Measurements from ENCODE around the gene ZBTB33. TPM values are rescaled to one million over a fixed set of nuclear protein-coding genes. Genes with fewer than 3 reads are reported as not detected.
A peak's percentile ranks its signal among the peaks of the same experiment; 100 is the strongest.

Gene ZBTB33
- total and polyA plus RNA-seq, 12 donors: 1.9 to 34.8 (median 13.1) TPM

- peak in 1 of 7 donors; percentile 7 for DNase-seq
- Histone ChIP-seq H3K9me3 (replicated peaks in 1 of 3) (no peaks in the 10 kb centered on the region), H3K36me3 (replicated peaks in 1 of 2) (no peaks in the 10 kb centered on the region), H3K4me1 (replicated peaks in 1 of 2) (no peaks in the 10 kb centered on the region), H3K4me3 (no peak overlapping the region), H3K27ac (no peak overlapping the region), H3K27me3 (no peaks in the 10 kb centered on the region)
- WGBS, 4 donors: 33 to 71% (median 56%) methylated on average over 1 to 2 of the region's 2 CpGs
- TF ChIP-seq POLR2A (IDR thresholded peaks at IDR 0.05): no peak
- TF ChIP-seq, protein P1, sequence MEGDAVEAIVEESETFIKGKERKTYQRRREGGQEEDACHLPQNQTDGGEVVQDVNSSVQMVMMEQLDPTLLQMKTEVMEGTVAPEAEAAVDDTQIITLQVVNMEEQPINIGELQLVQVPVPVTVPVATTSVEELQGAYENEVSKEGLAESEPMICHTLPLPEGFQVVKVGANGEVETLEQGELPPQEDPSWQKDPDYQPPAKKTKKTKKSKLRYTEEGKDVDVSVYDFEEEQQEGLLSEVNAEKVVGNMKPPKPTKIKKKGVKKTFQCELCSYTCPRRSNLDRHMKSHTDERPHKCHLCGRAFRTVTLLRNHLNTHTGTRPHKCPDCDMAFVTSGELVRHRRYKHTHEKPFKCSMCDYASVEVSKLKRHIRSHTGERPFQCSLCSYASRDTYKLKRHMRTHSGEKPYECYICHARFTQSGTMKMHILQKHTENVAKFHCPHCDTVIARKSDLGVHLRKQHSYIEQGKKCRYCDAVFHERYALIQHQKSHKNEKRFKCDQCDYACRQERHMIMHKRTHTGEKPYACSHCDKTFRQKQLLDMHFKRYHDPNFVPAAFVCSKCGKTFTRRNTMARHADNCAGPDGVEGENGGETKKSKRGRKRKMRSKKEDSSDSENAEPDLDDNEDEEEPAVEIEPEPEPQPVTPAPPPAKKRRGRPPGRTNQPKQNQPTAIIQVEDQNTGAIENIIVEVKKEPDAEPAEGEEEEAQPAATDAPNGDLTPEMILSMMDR (IDR thresholded peaks at IDR 0.05): peak in 3 of 6 experiments; percentile 17 to 25 (median 18)
- intact Hi-C loops (cut with DNase I): no loop called here
These were observed 49.3 kb downstream of the ZBTB33 start for GRCh38 chrX:120299928-120300327.

DNA sequence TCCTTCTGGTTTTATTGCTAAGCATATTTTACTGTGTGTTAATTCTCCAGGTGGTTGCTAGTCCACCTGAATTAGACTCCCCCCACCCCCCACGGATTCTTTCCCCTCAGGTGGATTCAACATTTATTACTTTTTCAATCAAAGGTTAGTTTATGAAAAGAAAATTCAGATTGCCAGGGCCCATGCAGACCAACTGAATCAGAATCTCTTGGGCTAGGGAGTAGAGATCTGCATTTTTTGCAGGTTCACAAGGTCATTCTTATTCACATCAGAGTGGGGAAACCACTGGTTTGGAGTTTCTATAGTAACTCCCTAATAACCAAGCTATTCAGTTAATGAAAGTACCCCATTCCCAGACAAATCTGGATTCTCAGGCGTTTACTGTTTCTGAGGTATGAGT, 50.9 kb downstream of the ZBTB33 start:
- DNase-seq: no peak
- intact Hi-C loops (cut with DNase I): no loop called here
- Histone ChIP-seq H3K4me1 (replicated peaks in 1 of 2) (no peaks in the 10 kb centered on the region), H3K4me3 (no peak overlapping the region), H3K27ac (no peak overlapping the region), H3K27me3 (no peaks in the 10 kb centered on the region), H3K9me3 (replicated peaks in 1 of 3) (no peaks in the 10 kb centered on the region), H3K36me3 (replicated peaks in 1 of 2) (no peaks in the 10 kb centered on the region)
- TF ChIP-seq, protein P1 (IDR thresholded peaks at IDR 0.05): no peak
- no peak for TF ChIP-seq POLR2A (IDR thresholded peaks at IDR 0.05)
- 29 to 58% (median 38%) methylated on average over 2 of the region's 2 CpGs for whole genome bisulfite sequencing, 4 donors

GRCh38 chrX:120301960-120302359, 51.3 kb downstream of the ZBTB33 start:
- TF ChIP-seq, protein P1 (IDR thresholded peaks at IDR 0.05): no peak
- no peak for TF ChIP-seq POLR2A (IDR thresholded peaks at IDR 0.05)
- H3K36me3 ChIP-seq (replicated peaks in 1 of 2): no peaks in the 10 kb centered on the region
- no peaks in the 10 kb centered on the region for H3K9me3 ChIP-seq (replicated peaks in 1 of 3)
- 46 to 69% (median 59%) methylated on average over 4 of the region's 4 CpGs for WGBS, 4 donors
- no peak for DNase-seq
- H3K4me1 ChIP-seq (replicated peaks in 1 of 2): no peaks in the 10 kb centered on the region
- H3K4me3 ChIP-seq: no peak overlapping the region
- intact Hi-C loops (cut with DNase I): no loop called here
- H3K27me3 ChIP-seq: no peaks in the 10 kb centered on the region
- no peak overlapping the region for H3K27ac ChIP-seq

DNA sequence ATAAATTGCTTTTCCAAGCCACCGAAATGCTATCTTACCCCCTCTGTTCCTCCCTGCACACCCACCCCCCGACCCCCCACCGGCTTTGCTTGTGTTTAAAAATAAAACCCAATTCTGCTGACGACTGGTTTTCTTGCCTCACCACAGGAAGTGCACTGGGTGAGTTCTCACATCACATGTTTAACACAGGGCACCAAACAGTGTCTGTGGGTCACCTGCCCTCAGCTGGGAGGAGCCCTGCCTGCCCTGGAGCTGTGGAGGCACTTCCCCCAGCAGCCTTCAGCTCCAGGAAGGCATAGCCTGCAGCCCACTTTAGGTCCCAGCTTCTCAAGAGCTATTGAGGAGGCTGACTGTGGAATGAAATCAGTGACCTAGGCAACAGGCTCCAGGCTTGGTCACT, 51.8 kb downstream of the ZBTB33 start:
- DNase-seq: peak in 2 of 7 donors; percentile 17 to 53
- no peaks in the 10 kb centered on the region for H3K27me3 ChIP-seq
- no peaks in the 10 kb centered on the region for H3K36me3 ChIP-seq (replicated peaks in 1 of 2)
- no peak overlapping the region for H3K4me3 ChIP-seq
- H3K4me1 ChIP-seq (replicated peaks in 1 of 2): no peaks in the 10 kb centered on the region
- TF ChIP-seq, protein P1 (IDR thresholded peaks at IDR 0.05): no peak
- no peak for TF ChIP-seq POLR2A (IDR thresholded peaks at IDR 0.05)
- 12 to 25% (median 19%) methylated on average over 3 to 4 of the region's 4 CpGs for WGBS, 4 donors
- intact Hi-C loops (cut with DNase I): no loop called here
- H3K9me3 ChIP-seq (replicated peaks in 1 of 3): no peaks in the 10 kb centered on the region
- H3K27ac ChIP-seq: no peak overlapping the region

Data from adrenal gland (tissue), 12 donors.